GM23338 (cell line): ENCODE data around the gene UTS2R. TPM values are rescaled to one million over a fixed set of nuclear protein-coding genes. Genes with fewer than 3 reads are reported as not detected.

Experiments
- ATAC-seq: fragments of 200-7000 bp; cut with Tn5 transposase; 3 replicates; pipeline ENCODE4 v1.9.1; 2020
- DNase-seq: peaks from one replicate; pipeline ENCODE4 v3.0.0-alpha.2; 2015; ENCODE audit warnings: low spot score
- H2AFZ ChIP-seq: fragments of 200-600 bp; sonication (generic); 2 replicates; pipeline ENCODE4 v1.8.0; 2016; ENCODE audit warnings: antibody characterized with exemption, mild to moderate bottlenecking, moderate library complexity
- H3F3A ChIP-seq: fragments of 200-600 bp; sonication (generic); replicated peaks from 2 replicates; pipeline ENCODE4 v1.8.0; 2017; ENCODE audit warnings: antibody characterized with exemption, mixed run types, low read depth
- H3K27ac ChIP-seq: fragments of 200-600 bp; sonication (generic); 2 replicates; pipeline ENCODE4 v1.6.1; 2016; ENCODE audit warnings: low read depth
- H3K27me3 ChIP-seq: fragments of 200-600 bp; sonication (generic); 2 replicates; pipeline ENCODE4 v1.8.0; 2016; ENCODE audit warnings: mild to moderate bottlenecking, mixed run types, moderate library complexity; ENCODE audit not compliant: insufficient read depth
- H3K36me3 ChIP-seq: fragments of 200-600 bp; sonication (generic); 2 replicates; pipeline ENCODE4 v1.8.0; 2016; ENCODE audit warnings: mild to moderate bottlenecking; ENCODE audit not compliant: insufficient read depth
- H3K4me1 ChIP-seq: fragments of 200-600 bp; sonication (generic); 2 replicates; pipeline ENCODE4 v1.8.0; 2016; ENCODE audit warnings: mild to moderate bottlenecking, moderate library complexity; ENCODE audit not compliant: insufficient read depth
- H3K4me2 ChIP-seq: fragments of 200-600 bp; sonication (generic); 2 replicates; pipeline ENCODE4 v1.7.1; 2017; ENCODE audit warnings: mixed run types
- H3K4me3 ChIP-seq: fragments of 200-600 bp; sonication (generic); 2 replicates; pipeline ENCODE4 v1.6.1; 2016; ENCODE audit warnings: mixed run types
- H3K79me2 ChIP-seq: fragments of 200-600 bp; sonication (generic); replicated peaks from 2 replicates; pipeline ENCODE4 v1.8.0; 2017; ENCODE audit warnings: mild to moderate bottlenecking; ENCODE audit not compliant: insufficient read depth
- H3K9me2 ChIP-seq: fragments of 200-600 bp; sonication (generic); 2 replicates; pipeline ENCODE4 v1.8.0; 2017; ENCODE audit not compliant: insufficient read depth
- H4K20me1 ChIP-seq: fragments of 200-600 bp; sonication (generic); replicated peaks from 2 replicates; pipeline ENCODE4 v1.8.0; 2017; ENCODE audit warnings: mild to moderate bottlenecking; ENCODE audit not compliant: insufficient read depth
- H3K27ac Mint-ChIP-seq: 2 replicates; pipeline ENCODE4 v1.8.0; 2020; ENCODE audit warnings: inconsistent platforms, mild to moderate bottlenecking, moderate library complexity, mixed read lengths
- H3K27me3 Mint-ChIP-seq: 3 replicates; pipeline ENCODE4 v1.8.0; 2022; ENCODE audit warnings: low read depth, mild to moderate bottlenecking, moderate library complexity, mixed read lengths, inconsistent platforms; ENCODE audit not compliant: insufficient read depth, poor library complexity
- H3K36me3 Mint-ChIP-seq: 3 replicates; pipeline ENCODE4 v1.8.0; 2021; ENCODE audit warnings: low read depth, mild to moderate bottlenecking, inconsistent platforms, moderate library complexity, mixed read lengths
- H3K4me1 Mint-ChIP-seq: 3 replicates; pipeline ENCODE4 v1.8.0; 2020; ENCODE audit warnings: mild to moderate bottlenecking, inconsistent platforms, mixed read lengths
- H3K4me3 Mint-ChIP-seq: 3 replicates; pipeline ENCODE4 v1.8.0; 2021; ENCODE audit warnings: moderate library complexity, mild to moderate bottlenecking, inconsistent platforms, mixed read lengths
- H3K9me3 Mint-ChIP-seq: 3 replicates; pipeline ENCODE4 v1.8.0; 2020; ENCODE audit warnings: moderate library complexity, mild to moderate bottlenecking, inconsistent platforms, mixed read lengths
- CREB1 ChIP-seq: fragments of 250-450 bp; sonication (Bioruptor Pico); IDR thresholded peaks from 2 replicates; pipeline ENCODE4 v1.5.0; 2020; ENCODE audit warnings: low read depth, mild to moderate bottlenecking, moderate library complexity
- EZH2 ChIP-seq: fragments of 200-600 bp; sonication (generic); IDR thresholded peaks from one replicate; pipeline ENCODE4 v1.8.0; 2017; ENCODE audit warnings: antibody characterized with exemption, mild to moderate bottlenecking, low read depth; ENCODE audit not compliant: unreplicated experiment
- EZH2phosphoT487 ChIP-seq: fragments of 200-600 bp; sonication (generic); IDR thresholded peaks from one replicate; pipeline ENCODE4 v1.8.1; 2018; ENCODE audit warnings: antibody characterized with exemption; ENCODE audit not compliant: unreplicated experiment
- JUNB ChIP-seq: IDR thresholded peaks from one replicate; pipeline ENCODE4 v1.6.1; 2016; ENCODE audit warnings: antibody characterized with exemption; ENCODE audit not compliant: unreplicated experiment
- NANOG ChIP-seq: IDR thresholded peaks from 2 replicates; pipeline ENCODE4 v1.6.1; 2016; ENCODE audit warnings: antibody characterized with exemption, borderline replicate concordance
- POLR2AphosphoS5 ChIP-seq: IDR thresholded peaks from 2 replicates; pipeline ENCODE4 v1.6.1; 2016; ENCODE audit warnings: antibody characterized with exemption, low read depth
- STAT1 ChIP-seq: IDR thresholded peaks from one replicate; pipeline ENCODE4 v1.6.1; 2016; ENCODE audit warnings: antibody characterized with exemption; ENCODE audit not compliant: unreplicated experiment
- ZNF114 ChIP-seq: fragments of 250-450 bp; sonication (Bioruptor Pico); IDR thresholded peaks from 2 replicates; pipeline ENCODE4 v1.5.0; 2020; ENCODE audit warnings: mild to moderate bottlenecking, moderate library complexity
- ZNF331 ChIP-seq: fragments of 250-450 bp; sonication (Bioruptor Pico); IDR thresholded peaks from 2 replicates; pipeline ENCODE4 v1.5.0; 2020; ENCODE audit warnings: low read depth, mild to moderate bottlenecking, moderate library complexity
- polyA plus RNA-seq: library from polyadenylated mRNA; unstranded; fragments of >200 nt; fragmentation: Nextera tagmentation; extraction: Ambion mirVana; gene quantifications from 2 replicates; pipeline ENCODE4 v1.2.1, GENCODE V29; 2016
- total RNA-seq: library from RNA; depleted of rRNA; stranded (reverse); fragments of >200 nt; shearing (Covaris generic); gene quantifications from 2 replicates; pipeline ENCODE4 v1.2.3, GENCODE V29; 2014
- TF ChIP-seq, protein P1 (sequence below): IDR thresholded peaks from 2 replicates; pipeline ENCODE4 v1.6.1; 2016; ENCODE audit warnings: antibody characterized with exemption
- TF ChIP-seq, protein P2 (sequence below): fragments of 250-450 bp; sonication (Bioruptor Pico); IDR thresholded peaks from 2 replicates; pipeline ENCODE4 v1.5.0; 2020; ENCODE audit warnings: mild to moderate bottlenecking, moderate library complexity
- TF ChIP-seq, protein P3 (sequence below): IDR thresholded peaks from one replicate; pipeline ENCODE4 v1.6.1; 2018; ENCODE audit warnings: antibody characterized with exemption; ENCODE audit not compliant: unreplicated experiment
- TF ChIP-seq, protein P4 (sequence below), 2 experiments: fragments of 200-600 bp in 1 of 2; sonication (generic) in 1 of 2; conservative IDR thresholded peaks; 2 replicates each; pipeline versions ENCODE4 v1.5.1 to v1.6.1; 2016 to 2017; ENCODE audit warnings: antibody characterized with exemption in 2 of 2, low read depth in 2 of 2, mild to moderate bottlenecking in 2 of 2, moderate library complexity in 1 of 2

The UTS2R gene
- total and polyA plus RNA-seq, 2 experiments from 2014 or later, result 0.49 TPM; not detected in 1

DNA sequence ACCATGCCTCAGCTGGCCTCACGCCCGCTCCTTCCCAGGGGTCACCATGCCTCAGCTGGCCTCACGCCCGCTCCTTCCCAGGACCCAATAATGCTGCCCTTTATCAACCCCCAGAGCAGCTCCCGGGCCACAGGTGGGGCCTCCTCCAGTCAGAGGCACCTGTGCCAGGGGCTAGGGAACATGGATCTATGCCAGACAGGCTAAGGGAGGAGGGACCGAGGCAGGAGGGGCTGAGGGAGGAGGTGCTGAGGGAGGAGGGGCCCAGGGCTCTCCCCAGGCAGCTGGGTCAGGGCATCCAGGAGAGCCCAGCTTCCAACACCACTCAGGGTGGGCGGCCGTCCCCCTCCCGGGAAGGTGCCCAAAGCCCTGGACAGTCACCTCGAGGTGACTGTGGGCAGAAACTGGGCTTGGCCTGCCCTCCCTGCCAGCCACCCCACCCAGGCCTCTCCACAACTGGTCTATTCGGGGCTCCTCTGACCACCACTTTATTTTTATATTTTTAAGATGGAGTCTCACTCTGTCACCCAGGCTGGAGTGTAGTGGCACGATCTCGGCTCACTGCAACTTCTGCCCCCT lies 19.4 kb downstream of the UTS2R start:
- H3F3A ChIP-seq, result no peaks in the 10 kb centered on the region
- no peaks in the 10 kb centered on the region for H3K9me2 ChIP-seq
- TF ChIP-seq, protein P1, sequence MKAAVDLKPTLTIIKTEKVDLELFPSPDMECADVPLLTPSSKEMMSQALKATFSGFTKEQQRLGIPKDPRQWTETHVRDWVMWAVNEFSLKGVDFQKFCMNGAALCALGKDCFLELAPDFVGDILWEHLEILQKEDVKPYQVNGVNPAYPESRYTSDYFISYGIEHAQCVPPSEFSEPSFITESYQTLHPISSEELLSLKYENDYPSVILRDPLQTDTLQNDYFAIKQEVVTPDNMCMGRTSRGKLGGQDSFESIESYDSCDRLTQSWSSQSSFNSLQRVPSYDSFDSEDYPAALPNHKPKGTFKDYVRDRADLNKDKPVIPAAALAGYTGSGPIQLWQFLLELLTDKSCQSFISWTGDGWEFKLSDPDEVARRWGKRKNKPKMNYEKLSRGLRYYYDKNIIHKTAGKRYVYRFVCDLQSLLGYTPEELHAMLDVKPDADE, result no peak
- no peak for TF ChIP-seq NANOG
- TF ChIP-seq EZH2, result no peak
- TF ChIP-seq JUNB, result no peak
- TF ChIP-seq POLR2AphosphoS5, result no peak
- TF ChIP-seq EZH2phosphoT487, result no peak
- TF ChIP-seq, protein P2, sequence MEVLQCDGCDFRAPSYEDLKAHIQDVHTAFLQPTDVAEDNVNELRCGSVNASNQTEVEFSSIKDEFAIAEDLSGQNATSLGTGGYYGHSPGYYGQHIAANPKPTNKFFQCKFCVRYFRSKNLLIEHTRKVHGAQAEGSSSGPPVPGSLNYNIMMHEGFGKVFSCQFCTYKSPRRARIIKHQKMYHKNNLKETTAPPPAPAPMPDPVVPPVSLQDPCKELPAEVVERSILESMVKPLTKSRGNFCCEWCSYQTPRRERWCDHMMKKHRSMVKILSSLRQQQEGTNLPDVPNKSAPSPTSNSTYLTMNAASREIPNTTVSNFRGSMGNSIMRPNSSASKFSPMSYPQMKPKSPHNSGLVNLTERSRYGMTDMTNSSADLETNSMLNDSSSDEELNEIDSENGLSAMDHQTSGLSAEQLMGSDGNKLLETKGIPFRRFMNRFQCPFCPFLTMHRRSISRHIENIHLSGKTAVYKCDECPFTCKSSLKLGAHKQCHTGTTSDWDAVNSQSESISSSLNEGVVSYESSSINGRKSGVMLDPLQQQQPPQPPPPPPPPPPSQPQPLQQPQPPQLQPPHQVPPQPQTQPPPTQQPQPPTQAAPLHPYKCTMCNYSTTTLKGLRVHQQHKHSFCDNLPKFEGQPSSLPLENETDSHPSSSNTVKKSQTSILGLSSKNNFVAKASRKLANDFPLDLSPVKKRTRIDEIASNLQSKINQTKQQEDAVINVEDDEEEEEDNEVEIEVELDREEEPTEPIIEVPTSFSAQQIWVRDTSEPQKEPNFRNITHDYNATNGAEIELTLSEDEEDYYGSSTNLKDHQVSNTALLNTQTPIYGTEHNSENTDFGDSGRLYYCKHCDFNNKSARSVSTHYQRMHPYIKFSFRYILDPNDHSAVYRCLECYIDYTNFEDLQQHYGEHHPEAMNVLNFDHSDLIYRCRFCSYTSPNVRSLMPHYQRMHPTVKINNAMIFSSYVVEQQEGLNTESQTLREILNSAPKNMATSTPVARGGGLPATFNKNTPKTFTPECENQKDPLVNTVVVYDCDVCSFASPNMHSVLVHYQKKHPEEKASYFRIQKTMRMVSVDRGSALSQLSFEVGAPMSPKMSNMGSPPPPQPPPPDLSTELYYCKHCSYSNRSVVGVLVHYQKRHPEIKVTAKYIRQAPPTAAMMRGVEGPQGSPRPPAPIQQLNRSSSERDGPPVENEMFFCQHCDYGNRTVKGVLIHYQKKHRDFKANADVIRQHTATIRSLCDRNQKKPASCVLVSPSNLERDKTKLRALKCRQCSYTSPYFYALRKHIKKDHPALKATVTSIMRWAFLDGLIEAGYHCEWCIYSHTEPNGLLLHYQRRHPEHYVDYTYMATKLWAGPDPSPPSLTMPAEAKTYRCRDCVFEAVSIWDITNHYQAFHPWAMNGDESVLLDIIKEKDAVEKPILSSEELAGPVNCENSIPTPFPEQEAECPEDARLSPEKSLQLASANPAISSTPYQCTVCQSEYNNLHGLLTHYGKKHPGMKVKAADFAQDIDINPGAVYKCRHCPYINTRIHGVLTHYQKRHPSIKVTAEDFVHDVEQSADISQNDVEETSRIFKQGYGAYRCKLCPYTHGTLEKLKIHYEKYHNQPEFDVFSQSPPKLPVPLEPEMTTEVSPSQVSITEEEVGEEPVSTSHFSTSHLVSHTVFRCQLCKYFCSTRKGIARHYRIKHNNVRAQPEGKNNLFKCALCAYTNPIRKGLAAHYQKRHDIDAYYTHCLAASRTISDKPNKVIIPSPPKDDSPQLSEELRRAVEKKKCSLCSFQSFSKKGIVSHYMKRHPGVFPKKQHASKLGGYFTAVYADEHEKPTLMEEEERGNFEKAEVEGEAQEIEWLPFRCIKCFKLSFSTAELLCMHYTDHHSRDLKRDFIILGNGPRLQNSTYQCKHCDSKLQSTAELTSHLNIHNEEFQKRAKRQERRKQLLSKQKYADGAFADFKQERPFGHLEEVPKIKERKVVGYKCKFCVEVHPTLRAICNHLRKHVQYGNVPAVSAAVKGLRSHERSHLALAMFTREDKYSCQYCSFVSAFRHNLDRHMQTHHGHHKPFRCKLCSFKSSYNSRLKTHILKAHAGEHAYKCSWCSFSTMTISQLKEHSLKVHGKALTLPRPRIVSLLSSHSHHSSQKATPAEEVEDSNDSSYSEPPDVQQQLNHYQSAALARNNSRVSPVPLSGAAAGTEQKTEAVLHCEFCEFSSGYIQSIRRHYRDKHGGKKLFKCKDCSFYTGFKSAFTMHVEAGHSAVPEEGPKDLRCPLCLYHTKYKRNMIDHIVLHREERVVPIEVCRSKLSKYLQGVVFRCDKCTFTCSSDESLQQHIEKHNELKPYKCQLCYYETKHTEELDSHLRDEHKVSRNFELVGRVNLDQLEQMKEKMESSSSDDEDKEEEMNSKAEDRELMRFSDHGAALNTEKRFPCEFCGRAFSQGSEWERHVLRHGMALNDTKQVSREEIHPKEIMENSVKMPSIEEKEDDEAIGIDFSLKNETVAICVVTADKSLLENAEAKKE (CRISPR knock-in tag), result no peak
- TF ChIP-seq STAT1, result no peak
- TF ChIP-seq, protein P3, sequence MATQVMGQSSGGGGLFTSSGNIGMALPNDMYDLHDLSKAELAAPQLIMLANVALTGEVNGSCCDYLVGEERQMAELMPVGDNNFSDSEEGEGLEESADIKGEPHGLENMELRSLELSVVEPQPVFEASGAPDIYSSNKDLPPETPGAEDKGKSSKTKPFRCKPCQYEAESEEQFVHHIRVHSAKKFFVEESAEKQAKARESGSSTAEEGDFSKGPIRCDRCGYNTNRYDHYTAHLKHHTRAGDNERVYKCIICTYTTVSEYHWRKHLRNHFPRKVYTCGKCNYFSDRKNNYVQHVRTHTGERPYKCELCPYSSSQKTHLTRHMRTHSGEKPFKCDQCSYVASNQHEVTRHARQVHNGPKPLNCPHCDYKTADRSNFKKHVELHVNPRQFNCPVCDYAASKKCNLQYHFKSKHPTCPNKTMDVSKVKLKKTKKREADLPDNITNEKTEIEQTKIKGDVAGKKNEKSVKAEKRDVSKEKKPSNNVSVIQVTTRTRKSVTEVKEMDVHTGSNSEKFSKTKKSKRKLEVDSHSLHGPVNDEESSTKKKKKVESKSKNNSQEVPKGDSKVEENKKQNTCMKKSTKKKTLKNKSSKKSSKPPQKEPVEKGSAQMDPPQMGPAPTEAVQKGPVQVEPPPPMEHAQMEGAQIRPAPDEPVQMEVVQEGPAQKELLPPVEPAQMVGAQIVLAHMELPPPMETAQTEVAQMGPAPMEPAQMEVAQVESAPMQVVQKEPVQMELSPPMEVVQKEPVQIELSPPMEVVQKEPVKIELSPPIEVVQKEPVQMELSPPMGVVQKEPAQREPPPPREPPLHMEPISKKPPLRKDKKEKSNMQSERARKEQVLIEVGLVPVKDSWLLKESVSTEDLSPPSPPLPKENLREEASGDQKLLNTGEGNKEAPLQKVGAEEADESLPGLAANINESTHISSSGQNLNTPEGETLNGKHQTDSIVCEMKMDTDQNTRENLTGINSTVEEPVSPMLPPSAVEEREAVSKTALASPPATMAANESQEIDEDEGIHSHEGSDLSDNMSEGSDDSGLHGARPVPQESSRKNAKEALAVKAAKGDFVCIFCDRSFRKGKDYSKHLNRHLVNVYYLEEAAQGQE, result no peak
- TF ChIP-seq, protein P4, sequence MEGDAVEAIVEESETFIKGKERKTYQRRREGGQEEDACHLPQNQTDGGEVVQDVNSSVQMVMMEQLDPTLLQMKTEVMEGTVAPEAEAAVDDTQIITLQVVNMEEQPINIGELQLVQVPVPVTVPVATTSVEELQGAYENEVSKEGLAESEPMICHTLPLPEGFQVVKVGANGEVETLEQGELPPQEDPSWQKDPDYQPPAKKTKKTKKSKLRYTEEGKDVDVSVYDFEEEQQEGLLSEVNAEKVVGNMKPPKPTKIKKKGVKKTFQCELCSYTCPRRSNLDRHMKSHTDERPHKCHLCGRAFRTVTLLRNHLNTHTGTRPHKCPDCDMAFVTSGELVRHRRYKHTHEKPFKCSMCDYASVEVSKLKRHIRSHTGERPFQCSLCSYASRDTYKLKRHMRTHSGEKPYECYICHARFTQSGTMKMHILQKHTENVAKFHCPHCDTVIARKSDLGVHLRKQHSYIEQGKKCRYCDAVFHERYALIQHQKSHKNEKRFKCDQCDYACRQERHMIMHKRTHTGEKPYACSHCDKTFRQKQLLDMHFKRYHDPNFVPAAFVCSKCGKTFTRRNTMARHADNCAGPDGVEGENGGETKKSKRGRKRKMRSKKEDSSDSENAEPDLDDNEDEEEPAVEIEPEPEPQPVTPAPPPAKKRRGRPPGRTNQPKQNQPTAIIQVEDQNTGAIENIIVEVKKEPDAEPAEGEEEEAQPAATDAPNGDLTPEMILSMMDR (conservative IDR thresholded peaks at IDR 0.05; ENCODE audit: low read depth in 2 of 2), result no peak
- no peak for TF ChIP-seq CREB1 (CRISPR knock-in tag)
- no peak for TF ChIP-seq ZNF114 (CRISPR knock-in tag)
- TF ChIP-seq ZNF331, result no peak
- H3K4me3 ChIP-seq, result no peak overlapping the region
- Mint-ChIP-seq H3K27ac (no peak overlapping the region), H3K4me1 (peaks cover 3% of the 10 kb centered on the region; the same call in 1 of the 3 replicates), H3K4me3 (no peak overlapping the region), H3K9me3 (no peaks in the 10 kb centered on the region), H3K36me3 (no peaks in the 10 kb centered on the region; the same call in 2 of the 3 replicates), H3K27me3 (peaks cover 14% of the 10 kb centered on the region)
- H3K4me1 ChIP-seq, result no peaks in the 10 kb centered on the region
- no peaks in the 10 kb centered on the region for H3K27me3 ChIP-seq
- DNase-seq, result no peak
- no peaks in the 10 kb centered on the region for H3K79me2 ChIP-seq
- no peak overlapping the region for H2AFZ ChIP-seq
- no peak overlapping the region for H3K27ac ChIP-seq
- H3K4me2 ChIP-seq, result no peak overlapping the region
- H4K20me1 ChIP-seq, result no peaks in the 10 kb centered on the region; the same call in 1 of the 2 replicates
- ATAC-seq, result no peak
- H3K36me3 ChIP-seq, result no peaks in the 10 kb centered on the region
